ENCODE data around the gene RBPMS2. TPM values are rescaled to one million over a fixed set of nuclear protein-coding genes. Genes with fewer than 3 reads are reported as not detected.

The RBPMS2 gene
- total and polyA plus RNA-seq, 2 of the 8 experiments (the other 6 are each of a cell fraction or from before 2014, with no cell fraction given) = 55.8 to 238 TPM

- H2AFZ ChIP-seq (ENCODE audit: low read length) = no peak overlapping the region
Observed at GRCh38 chr15:64691896-64692565, 83.4 kb downstream of the RBPMS2 start.

More at GRCh38 chr15:64691896-64692565, 83.4 kb downstream of the RBPMS2 start:
- POLR2A ChIA-PET (ENCODE audit: partially characterized antibody) = interaction anchor here (39.0 to 59.2 kb wide), 2 partner anchors 3 to 27 kb away, joined by 1192 read pairs; no protein-coding TSS in a partner anchor
- Histone ChIP-seq H3K4me3 (ENCODE audit: extremely low read depth in 1 of 4, insufficient read depth in 2 of 4, low read depth in 3 of 4, low read length in 4 of 4) (no peak overlapping the region), H2BK15ac (ENCODE audit: low read length) (no peak overlapping the region), H3K79me2 (ENCODE audit: control insufficient read depth in 1 of 2, insufficient read depth in 2 of 2, low read length in 2 of 2) (peaks cover 17 to 49% of the 10 kb centered on the region in 2 experiments), H3K36me3 (ENCODE audit: control insufficient read depth in 2 of 4, insufficient read depth in 4 of 4, low read length in 3 of 4) (peaks cover 18 to 79% (median 70%) of the 10 kb centered on the region in 4 experiments), H4K91ac (replicated peaks; ENCODE audit: insufficient read length, low read length) (no peak overlapping the region), H3K56ac (replicated peaks; ENCODE audit: insufficient read length, low read depth, low read length) (no peak overlapping the region), H3K9ac (replicated peaks in 1 of 4; ENCODE audit: extremely low read depth in 1 of 4, low read depth in 3 of 4, low read length in 3 of 4) (no peak overlapping the region), H3K27ac (ENCODE audit: low read depth, low read length) (no peak overlapping the region), H4K20me1 (replicated peaks in 1 of 2; ENCODE audit: control insufficient read depth in 1 of 2, insufficient read depth in 2 of 2, low read length in 2 of 2) (peaks cover 31 to 58% of the 10 kb centered on the region in 2 experiments), H4K5ac (ENCODE audit: insufficient read length, low read depth, low read length) (no peak overlapping the region), H2BK120ac (replicated peaks; ENCODE audit: low read depth, low read length) (no peak overlapping the region), H3K9me3 (ENCODE audit: insufficient read depth in 2 of 2, low read depth in 1 of 2, low read length in 1 of 2) (no peaks in the 10 kb centered on the region), H2BK12ac (ENCODE audit: low read depth, low read length) (no peak overlapping the region), H3K23me2 (ENCODE audit: low read depth, low read length) (no peaks in the 10 kb centered on the region), H2BK5ac (ENCODE audit: low read depth, low read length) (no peak overlapping the region), H3K79me1 (ENCODE audit: low read depth, low read length) (peaks cover 6% of the 10 kb centered on the region), H3K4me2 (ENCODE audit: insufficient read depth in 1 of 2, low read depth in 2 of 2, low read length in 2 of 2) (no peak overlapping the region), H4K8ac (ENCODE audit: extremely low read depth, insufficient read depth, low read length) (0 out of 2 replicates have a peak overlapping the region, but pooled peaks have one; percentile 5), H2BK20ac (ENCODE audit: low read length) (no peak overlapping the region), H3K23ac (ENCODE audit: insufficient read length) (no peak overlapping the region), H3K4me1 (replicated peaks in 1 of 4; ENCODE audit: control insufficient read depth in 3 of 4, insufficient read depth in 4 of 4, low read length in 3 of 4) (peaks cover 0 to 25% (median 8%) of the 10 kb centered on the region in 4 experiments; a peak in 5 of 7 replicates), H3K4ac (replicated peaks; ENCODE audit: insufficient read length, low read depth, low read length) (no peak overlapping the region), H2AK5ac (ENCODE audit: low read depth, low read length) (no peak overlapping the region), H3K18ac (ENCODE audit: extremely low read depth, low read length) (no peak overlapping the region; the same call in 1 of the 2 replicates), H3K27me3 (replicated peaks in 1 of 4; ENCODE audit: control insufficient read depth in 3 of 4, extremely low read depth in 1 of 4, insufficient read depth in 3 of 4, low read length in 3 of 4) (peaks cover 0 to 2% (median 0%) of the 10 kb centered on the region in 4 experiments; a peak in 1 of 7 replicates), H3K14ac (ENCODE audit: insufficient read length) (no peak overlapping the region)
- no peak for TF ChIP-seq E2F6 (IDR thresholded peaks at IDR 0.05)
- no peak for TF ChIP-seq EGR1 (IDR thresholded peaks at IDR 0.05; ENCODE audit: borderline replicate concordance, low read depth, low read length)
- TF ChIP-seq CHD2 (IDR thresholded peaks at IDR 0.05; ENCODE audit: low read length) = no peak
- TF ChIP-seq BCL11A (IDR thresholded peaks at IDR 0.05; ENCODE audit: low read depth in 2 of 2, low read length in 2 of 2) = no peak
- no peak for TF ChIP-seq POLR2A (IDR thresholded peaks at IDR 0.05; ENCODE audit: control extremely low read depth in 1 of 2, low read depth in 2 of 2, low read length in 2 of 2)
- TF ChIP-seq MAX (IDR thresholded peaks at IDR 0.05) = no peak
- TF ChIP-seq TCF12 (IDR thresholded peaks at IDR 0.05; ENCODE audit: low read depth, low read length) = no peak
- TF ChIP-seq SUZ12 (IDR thresholded peaks at IDR 0.05; ENCODE audit: low read length) = no peak
- no peak for TF ChIP-seq NANOG (IDR thresholded peaks at IDR 0.05; ENCODE audit: insufficient read depth, low read depth, low read length, poor library complexity, severe bottlenecking)
- no peak for TF ChIP-seq ATF3 (IDR thresholded peaks at IDR 0.05; ENCODE audit: insufficient read depth, low read depth, low read length)
- TF ChIP-seq KDM1A (IDR thresholded peaks at IDR 0.05; ENCODE audit: borderline replicate concordance, low read length) = no peak
- CTCF ChIA-PET (ENCODE audit: partially characterized antibody) = interaction anchor here (0.5 to 11.3 kb wide), 8 partner anchors 8 to 149 kb away, joined by 3 to 262 read pairs (median 10); no protein-coding TSS in a partner anchor
- DNase-seq (ENCODE audit: low read depth in 1 of 2, low spot score in 2 of 2) (no peak), FAIRE-seq (no peak)
- WGBS, 2 experiments (ENCODE audit: extremely low coverage in 1 of 2, insufficient coverage in 1 of 2, insufficient read length in 1 of 2, insufficient replicate concordance in 2 of 2, low coverage in 1 of 2, low lambda C conversion rate in 2 of 2, missing lambda C conversion rate in 1 of 2) = 85% methylated on average over 8 of the region's 9 CpGs; no CpG with 5 or more reads in 1 of the 2 experiments

Data from H1 (cell line).